Activated CD4-positive, alpha-beta T cell treated with anti-CD3 and anti-CD28 coated beads for 1 hour (primary cell): Measurements from ENCODE around the gene ADAM11.

ENCODE experiments used
- DNase-seq: peaks from one replicate; pipeline ENCODE4 v3.0.0-alpha.2; 2020

The ADAM11 gene

GRCh38 chr17:44757045-44757917 is 1.5 kb upstream of the ADAM11 start:
- DNase-seq: no peak

- no peak for DNase-seq
Observed at GRCh38 chr17:44757918-44758413, 822 bp upstream of the ADAM11 start.

- DNase-seq: no peak
Observed at GRCh38 chr17:44759086-44759915, 513 bp downstream of the ADAM11 start.

GRCh38 chr17:44759916-44760243 is 1.1 kb downstream of the ADAM11 start:
- no peak for DNase-seq

- DNase-seq: no peak
Observed at GRCh38 chr17:44760474-44761308, 1.9 kb downstream of the ADAM11 start.

GRCh38 chr17:44761932-44762810 is 3.4 kb downstream of the ADAM11 start:
- no peak for DNase-seq

- DNase-seq: no peak
Observed at GRCh38 chr17:44763170-44763569, 4.4 kb downstream of the ADAM11 start.

- no peak for DNase-seq
Observed at GRCh38 chr17:44765965-44766364, 7.2 kb downstream of the ADAM11 start.

GRCh38 chr17:44766409-44767038 is 7.7 kb downstream of the ADAM11 start:
- DNase-seq: no peak

GRCh38 chr17:44767493-44767892 is 8.7 kb downstream of the ADAM11 start:
- DNase-seq: no peak

GRCh38 chr17:44768505-44769142 is 9.8 kb downstream of the ADAM11 start:
- DNase-seq: no peak

- no peak for DNase-seq
Observed at GRCh38 chr17:44769230-44769629, 10.4 kb downstream of the ADAM11 start.

- no peak for DNase-seq
Observed at GRCh38 chr17:44769647-44770084, 10.9 kb downstream of the ADAM11 start.

- DNase-seq: no peak
Observed at GRCh38 chr17:44770166-44770925, 11.6 kb downstream of the ADAM11 start.

GRCh38 chr17:44772308-44773045 is 13.7 kb downstream of the ADAM11 start:
- DNase-seq: no peak

GRCh38 chr17:44773140-44773539 is 14.4 kb downstream of the ADAM11 start:
- DNase-seq: no peak

GRCh38 chr17:44774271-44775135 is 15.7 kb downstream of the ADAM11 start:
- peak; percentile 76 for DNase-seq

GRCh38 chr17:44775136-44775837 is 16.5 kb downstream of the ADAM11 start:
- peak; percentile 95 for DNase-seq
